Fibroblast of lung (primary cell): ENCODE results near the gene AFAP1. TPM values are rescaled to one million over a fixed set of nuclear protein-coding genes. Genes with fewer than 3 reads are reported as not detected.

Experiments
- DNase-seq, 2 donors: peaks; one replicate each; pipeline versions ENCODE4 v3.0.0 to v3.0.0-alpha.2; 2010; ENCODE audit warnings: low read depth in 2 of 2
- H2AFZ ChIP-seq: 2 replicates; pipeline ENCODE4 v1.5.1; 2012; ENCODE audit warnings: low read length, control low read depth, inconsistent platforms
- H3K27ac ChIP-seq: 2 replicates; pipeline ENCODE4 v1.5.1; 2011; ENCODE audit warnings: low read length, control low read depth; ENCODE audit not compliant: insufficient read depth
- H3K27me3 ChIP-seq: 2 replicates; pipeline ENCODE4 v1.5.1; 2011; ENCODE audit warnings: mild to moderate bottlenecking, low read length; ENCODE audit not compliant: control insufficient read depth, insufficient read depth
- H3K36me3 ChIP-seq: 2 replicates; pipeline ENCODE4 v1.5.1; 2011; ENCODE audit warnings: low read length; ENCODE audit not compliant: control insufficient read depth, insufficient read depth
- H3K4me1 ChIP-seq: 2 replicates; pipeline ENCODE4 v1.5.1; 2011; ENCODE audit warnings: low read length; ENCODE audit not compliant: control insufficient read depth, insufficient read depth; ENCODE audit errors: extremely low read depth
- H3K4me2 ChIP-seq: 2 replicates; pipeline ENCODE4 v1.5.1; 2011; ENCODE audit warnings: low read length, control low read depth; ENCODE audit not compliant: insufficient read depth; ENCODE audit errors: extremely low read depth
- H3K4me3 ChIP-seq, 4 experiments: fragments of 200-600 bp in 1 of 4; sonication (generic) in 1 of 4; replicated peaks in 1 of 4; 2 replicates each; pipeline ENCODE4 v1.5.1; 2011 to 2016; ENCODE audit warnings: low read length in 4 of 4, low read depth in 3 of 4, mild to moderate bottlenecking in 3 of 4, control low read depth in 2 of 4, inconsistent platforms in 1 of 4, mixed read lengths in 1 of 4; ENCODE audit not compliant: insufficient read depth in 1 of 4; ENCODE audit errors: control extremely low read depth in 1 of 4
- H3K79me2 ChIP-seq: 2 replicates; pipeline ENCODE4 v1.5.1; 2012; ENCODE audit warnings: mild to moderate bottlenecking, low read length, inconsistent platforms; ENCODE audit not compliant: control insufficient read depth, insufficient read depth
- H3K9ac ChIP-seq: 2 replicates; pipeline ENCODE4 v1.5.1; 2011; ENCODE audit warnings: mild to moderate bottlenecking, low read length, control low read depth; ENCODE audit not compliant: insufficient read depth
- H3K9me3 ChIP-seq: 2 replicates; pipeline ENCODE4 v1.5.1; 2012; ENCODE audit warnings: low read depth, low read length; ENCODE audit not compliant: control insufficient read depth, insufficient read depth
- H4K20me1 ChIP-seq: 2 replicates; pipeline ENCODE4 v1.5.1; 2011; ENCODE audit warnings: low read length; ENCODE audit not compliant: control insufficient read depth, insufficient read depth; ENCODE audit errors: extremely low read depth
- EZH2 ChIP-seq: IDR thresholded peaks from 2 replicates; pipeline ENCODE4 v1.5.1; 2012; ENCODE audit warnings: low read length, control low read depth, mild to moderate bottlenecking; ENCODE audit errors: missing control alignments
- polyA plus RNA-seq, 2 donors: library from polyadenylated mRNA; depleted of rRNA in 1 of 2; stranded (reverse) in 1 of 2; unstranded in 1 of 2; fragments of >200 nt; gene quantifications; 2 replicates each; pipeline ENCODE4 v1.2.1, GENCODE V29; 2011 to 2012; ENCODE audit warnings: missing spikeins in 1 of 2
- total RNA-seq: library from RNA; depleted of rRNA; stranded (reverse); fragments of >200 nt; gene quantifications from 2 replicates; pipeline ENCODE4 v1.2.1, GENCODE V29; 2014
- TF ChIP-seq, protein P1 (sequence below), 2 donors: IDR thresholded peaks in 1 of 2; conservative IDR thresholded peaks in 1 of 2; 1 replicate in 1 of 2; 2 replicates in 1 of 2; pipeline ENCODE4 v1.5.1; 2011 to 2012; ENCODE audit warnings: low read length in 2 of 2, control low read depth in 1 of 2, inconsistent platforms in 1 of 2, low read depth in 1 of 2, mild to moderate bottlenecking in 1 of 2

The AFAP1 gene
- total and polyA plus RNA-seq, 2 donors (not counting 1 experiment from before 2014, with no cell fraction given) = 21.8 to 30.1 TPM

DNA sequence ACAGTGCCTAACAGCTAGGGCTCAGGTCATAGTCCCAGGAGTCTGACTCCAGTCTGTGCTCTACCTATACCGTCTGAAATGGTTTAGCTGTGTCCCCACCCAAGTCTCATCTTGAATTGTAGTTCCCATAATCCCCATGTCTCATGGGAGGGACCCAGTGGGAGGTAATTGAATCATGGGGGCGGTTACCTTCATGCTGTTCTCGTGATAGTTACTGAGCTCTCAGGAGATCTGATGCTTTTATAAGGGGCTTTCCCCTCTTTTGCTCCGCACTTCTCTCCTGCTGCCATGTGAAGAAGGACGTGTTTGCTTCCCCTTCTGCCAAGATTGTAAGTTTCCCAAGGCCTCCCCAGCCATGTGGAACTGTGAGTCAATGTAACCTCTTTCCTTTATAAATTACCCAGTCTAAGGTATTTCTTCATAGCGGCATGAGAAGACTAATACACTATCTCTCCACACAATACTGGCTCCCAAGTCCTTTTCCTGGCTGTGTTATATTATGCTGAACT, 110.8 kb downstream of the AFAP1 start:
- Histone ChIP-seq H3K36me3 (peaks cover 2% of the 10 kb centered on the region), H4K20me1 (no peaks in the 10 kb centered on the region), H3K79me2 (peaks cover 8% of the 10 kb centered on the region), H3K4me1 (peaks cover 29% of the 10 kb centered on the region), H3K9ac (no peak overlapping the region), H3K4me2 (peak overlapping the region; percentile 34), H3K4me3 (no peak overlapping the region), H3K9me3 (no peaks in the 10 kb centered on the region), H3K27me3 (no peaks in the 10 kb centered on the region), H2AFZ (no peak overlapping the region), H3K27ac (peak overlapping the region; percentile 83)
- DNase-seq = peak; percentile 77
- TF ChIP-seq, protein P1, sequence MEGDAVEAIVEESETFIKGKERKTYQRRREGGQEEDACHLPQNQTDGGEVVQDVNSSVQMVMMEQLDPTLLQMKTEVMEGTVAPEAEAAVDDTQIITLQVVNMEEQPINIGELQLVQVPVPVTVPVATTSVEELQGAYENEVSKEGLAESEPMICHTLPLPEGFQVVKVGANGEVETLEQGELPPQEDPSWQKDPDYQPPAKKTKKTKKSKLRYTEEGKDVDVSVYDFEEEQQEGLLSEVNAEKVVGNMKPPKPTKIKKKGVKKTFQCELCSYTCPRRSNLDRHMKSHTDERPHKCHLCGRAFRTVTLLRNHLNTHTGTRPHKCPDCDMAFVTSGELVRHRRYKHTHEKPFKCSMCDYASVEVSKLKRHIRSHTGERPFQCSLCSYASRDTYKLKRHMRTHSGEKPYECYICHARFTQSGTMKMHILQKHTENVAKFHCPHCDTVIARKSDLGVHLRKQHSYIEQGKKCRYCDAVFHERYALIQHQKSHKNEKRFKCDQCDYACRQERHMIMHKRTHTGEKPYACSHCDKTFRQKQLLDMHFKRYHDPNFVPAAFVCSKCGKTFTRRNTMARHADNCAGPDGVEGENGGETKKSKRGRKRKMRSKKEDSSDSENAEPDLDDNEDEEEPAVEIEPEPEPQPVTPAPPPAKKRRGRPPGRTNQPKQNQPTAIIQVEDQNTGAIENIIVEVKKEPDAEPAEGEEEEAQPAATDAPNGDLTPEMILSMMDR (conservative IDR thresholded peaks at IDR 0.05 in 1 of 2, IDR thresholded peaks at IDR 0.05 in 1 of 2; ENCODE audit: low read depth in 1 of 2, low read length in 2 of 2) = no peak
- no peak for TF ChIP-seq EZH2

DNA sequence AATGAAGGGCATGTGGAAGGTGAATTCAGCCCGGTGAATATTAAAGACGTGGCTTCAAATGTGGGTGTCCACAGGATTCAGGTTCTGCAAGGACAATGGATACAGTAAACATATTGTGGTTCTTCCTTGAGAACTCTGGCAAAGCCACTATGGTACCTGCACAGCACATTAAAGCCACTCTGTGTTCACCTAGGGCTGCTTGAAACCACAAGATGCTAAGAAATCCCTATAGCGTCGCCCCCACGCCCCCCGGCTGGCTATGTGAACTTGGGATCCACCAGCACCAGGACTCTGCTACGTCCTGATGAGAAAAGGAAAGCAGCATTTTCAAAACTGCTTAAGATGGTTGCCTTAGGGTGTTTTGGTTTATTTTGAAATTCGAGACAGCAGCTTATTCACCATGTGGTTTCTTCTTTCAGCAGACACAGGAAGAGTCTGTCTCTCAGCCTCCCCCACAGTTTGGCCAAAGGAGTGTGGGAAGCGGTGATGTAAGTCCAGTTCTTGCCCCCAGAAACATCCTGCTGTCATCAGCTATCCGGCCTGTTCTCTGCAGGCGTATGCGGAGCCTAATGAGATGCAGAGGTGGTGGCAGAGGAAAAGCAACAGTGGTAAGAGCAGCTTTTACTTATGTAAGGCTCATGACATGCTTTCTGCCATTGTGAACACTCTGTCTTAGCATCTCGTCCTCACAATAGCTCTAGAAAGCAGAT, 111.5 kb downstream of the AFAP1 start:
- no peaks in the 10 kb centered on the region for H3K27me3 ChIP-seq
- H3K27ac ChIP-seq = peak overlapping the region; percentile 83
- no peak overlapping the region for H3K9ac ChIP-seq
- H3K4me2 ChIP-seq = peak overlapping the region; percentile 79
- H3K4me3 ChIP-seq = peak overlapping the region in 1 of 4 experiments; percentile 36
- H3K79me2 ChIP-seq = peaks cover 8% of the 10 kb centered on the region
- peaks cover 2% of the 10 kb centered on the region for H3K36me3 ChIP-seq
- peaks cover 36% of the 10 kb centered on the region for H3K4me1 ChIP-seq
- H2AFZ ChIP-seq = no peak overlapping the region
- TF ChIP-seq, protein P1 (conservative IDR thresholded peaks at IDR 0.05 in 1 of 2, IDR thresholded peaks at IDR 0.05 in 1 of 2; ENCODE audit: low read depth in 1 of 2, low read length in 2 of 2) = no peak
- no peak for TF ChIP-seq EZH2
- DNase-seq = peak; percentile 99 to 100
- no peaks in the 10 kb centered on the region for H4K20me1 ChIP-seq
- no peaks in the 10 kb centered on the region for H3K9me3 ChIP-seq

DNA sequence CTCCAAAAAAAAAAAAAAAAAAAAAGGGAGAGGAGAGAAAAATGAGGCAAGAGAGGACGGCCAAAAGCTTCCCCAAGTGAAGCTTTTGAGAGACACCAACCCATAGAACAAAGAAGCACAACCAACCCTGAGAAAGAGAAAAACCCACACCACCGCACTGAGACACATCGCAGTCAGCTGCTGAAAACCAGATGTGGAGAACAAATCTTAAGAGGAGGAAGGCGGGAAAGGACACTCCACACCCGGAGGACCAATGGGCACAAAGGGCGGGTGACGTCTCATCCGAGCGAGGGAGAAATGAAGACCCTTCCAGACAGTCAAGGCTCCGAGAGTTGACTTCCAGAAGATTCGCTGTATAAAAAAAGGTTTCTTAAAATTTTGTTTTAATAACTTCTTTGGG, 112.1 kb downstream of the AFAP1 start:
- Histone ChIP-seq H3K9ac (no peak overlapping the region), H3K4me2 (peak overlapping the region; percentile 79), H3K4me1 (peaks cover 40% of the 10 kb centered on the region)

More for the DNA sequence above, 112.1 kb downstream of the AFAP1 start:
- no peaks in the 10 kb centered on the region for H4K20me1 ChIP-seq
- H3K9me3 ChIP-seq = no peaks in the 10 kb centered on the region
- H3K79me2 ChIP-seq = peaks cover 8% of the 10 kb centered on the region
- TF ChIP-seq, protein P1 (conservative IDR thresholded peaks at IDR 0.05 in 1 of 2, IDR thresholded peaks at IDR 0.05 in 1 of 2; ENCODE audit: low read depth in 1 of 2, low read length in 2 of 2) = no peak
- no peak for TF ChIP-seq EZH2
- no peak overlapping the region for H2AFZ ChIP-seq
- H3K27ac ChIP-seq = peak overlapping the region; percentile 83
- peaks cover 2% of the 10 kb centered on the region for H3K36me3 ChIP-seq
- no peak for DNase-seq
- H3K27me3 ChIP-seq = no peaks in the 10 kb centered on the region
- H3K4me3 ChIP-seq = peak overlapping the region in 1 of 4 experiments; percentile 36
